Middle frontal gyrus (tissue), 1 donor: ENCODE data around the gene MARK2.
"Not testable (repeated sequence)": the region's sequence is repeated elsewhere in the genome, so short reads cannot be mapped to it uniquely, and the experiment has no call there.

Source experiments
- DNase-seq: peaks from one replicate; pipeline ENCODE4 v3.0.0-alpha.2; 2015; ENCODE audit warnings: low spot score; ENCODE audit errors: extremely low spot score

MARK2 gene

GRCh38 chr11:63838678-63839507 is at the start of gene MARK2:
Gene MARK2 (plus strand): TSS chr11:63839110. CDS start chr11:63839507, 397 bp downstream.
- peak; percentile 93 for DNase-seq

- no peak for DNase-seq
Measured at GRCh38 chr11:63791495-63792167, 47.3 kb upstream of the MARK2 start.

DNA sequence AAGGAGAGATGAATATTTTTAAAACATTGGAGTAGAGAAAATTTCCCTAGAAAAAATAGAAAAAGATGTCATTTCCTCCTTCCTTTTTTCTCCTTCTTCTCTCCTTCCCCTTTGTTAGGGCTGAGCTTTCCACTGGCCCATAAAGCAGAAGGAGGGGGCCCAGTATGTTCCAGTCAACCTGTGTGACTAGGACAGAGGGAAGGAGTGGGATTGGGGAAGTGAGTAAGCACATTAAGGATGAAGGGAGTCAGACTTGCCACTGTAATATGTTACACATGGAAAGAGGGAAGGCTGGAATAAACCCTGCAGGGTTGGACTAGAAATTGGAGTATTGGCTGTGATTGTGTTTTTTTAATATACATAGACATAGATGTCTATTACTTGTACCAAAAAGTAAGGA is 45.7 kb upstream of the MARK2 start:
- no peak for DNase-seq

- DNase-seq, result no peak
Measured at GRCh38 chr11:63795066-63795465, 43.8 kb upstream of the MARK2 start.

GRCh38 chr11:63800921-63801320 is 38.0 kb upstream of the MARK2 start:
- DNase-seq, result no peak

GRCh38 chr11:63802637-63803414 is 36.1 kb upstream of the MARK2 start:
- DNase-seq, result no peak

DNA sequence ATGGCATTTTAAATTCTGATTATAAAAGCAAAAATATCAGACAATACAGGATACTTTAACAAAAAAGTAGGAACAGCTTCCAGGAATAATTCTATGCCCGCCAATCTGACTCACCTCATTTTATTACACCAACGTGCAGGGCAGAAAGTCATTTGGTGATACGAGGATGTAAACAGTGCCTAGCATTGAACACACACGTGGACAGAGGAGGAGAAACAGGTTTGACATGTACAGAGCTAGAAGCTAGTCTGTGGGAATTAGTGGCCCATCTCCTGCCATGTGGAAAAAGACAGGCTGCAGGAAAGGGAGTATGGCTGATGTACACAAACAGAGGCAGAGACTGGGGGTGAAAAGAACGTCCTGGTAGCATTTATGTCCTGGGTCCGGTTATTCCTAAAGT is 34.7 kb upstream of the MARK2 start:
- no peak for DNase-seq

- no peak for DNase-seq
Measured at GRCh38 chr11:63805844-63806415, 33.0 kb upstream of the MARK2 start.

DNA sequence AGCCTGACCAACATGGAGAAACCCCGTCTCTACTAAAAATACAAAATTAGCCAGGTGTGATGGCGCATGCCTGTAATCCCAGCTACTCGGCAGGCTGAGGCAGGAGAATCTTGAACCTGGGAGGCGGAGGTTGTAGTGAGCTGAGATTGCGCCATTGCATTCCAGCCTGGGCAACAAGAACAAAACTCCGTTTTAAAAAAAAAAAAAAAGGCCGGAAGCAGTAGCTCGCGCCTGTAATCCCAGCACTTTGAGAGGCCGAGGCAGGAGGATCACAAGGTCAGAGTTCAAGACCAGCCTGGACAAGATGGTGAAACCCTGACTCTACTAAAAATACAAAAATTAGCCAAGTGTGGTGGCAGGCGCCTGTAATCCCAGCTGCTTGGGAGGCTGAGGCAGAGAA is 28.5 kb upstream of the MARK2 start:
- not testable (repeated sequence) for DNase-seq

- DNase-seq, result no peak
Measured at GRCh38 chr11:63811522-63811921, 27.4 kb upstream of the MARK2 start.

DNA sequence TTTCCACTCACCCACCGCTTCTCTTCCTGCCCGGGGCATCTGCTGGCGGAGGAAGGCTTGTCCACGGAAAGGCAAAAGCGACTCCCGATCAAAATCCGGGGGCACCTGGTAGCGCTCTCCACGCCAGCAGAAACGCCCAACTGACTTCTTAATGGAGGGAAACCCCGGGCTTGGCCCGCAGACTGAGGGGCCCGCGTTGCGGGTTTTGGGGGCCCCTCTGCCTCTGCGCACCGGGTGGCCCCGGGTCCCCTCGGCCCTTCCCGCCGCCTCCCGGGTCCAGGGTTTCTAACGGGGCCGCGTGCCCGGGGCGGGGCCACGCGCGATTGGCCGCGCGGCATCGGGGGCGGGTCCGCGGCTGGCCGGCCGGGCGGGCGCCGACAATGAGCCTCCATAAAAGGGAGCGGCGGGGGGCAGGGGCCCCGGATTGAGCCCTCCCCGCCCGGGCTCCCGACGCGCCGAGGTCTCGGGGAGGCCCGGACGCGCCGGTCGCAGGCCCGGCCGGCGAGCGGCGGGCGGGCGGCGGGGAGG is 25.8 kb upstream of the MARK2 start, which contains the start of gene SPINDOC:
SPINDOC (plus strand) TSS at position 422 of the 528 bp plus-strand sequence. CDS start 231 bp downstream, outside the sequence.
- peak; percentile 66 for DNase-seq

GRCh38 chr11:63813563-63814382 is 25.1 kb upstream of the MARK2 start:
- no peak for DNase-seq

DNA sequence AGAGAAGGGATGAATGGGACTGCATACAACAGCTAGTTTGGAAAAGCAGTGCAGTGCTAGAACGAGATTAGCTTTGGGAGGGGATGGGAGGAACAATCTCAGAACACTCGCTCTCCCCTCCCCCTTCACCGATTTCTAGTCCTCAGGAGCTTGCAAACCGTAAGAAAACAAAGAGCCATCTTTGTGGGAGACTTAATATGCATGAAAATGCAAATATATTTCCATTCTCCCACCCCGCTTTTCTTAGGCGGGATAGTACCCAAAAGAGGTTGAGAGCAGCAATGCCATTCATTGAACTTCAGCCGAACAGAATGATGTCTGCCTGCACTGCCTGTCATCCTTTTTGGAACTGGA is 24.6 kb upstream of the MARK2 start:
- DNase-seq, result no peak

DNA sequence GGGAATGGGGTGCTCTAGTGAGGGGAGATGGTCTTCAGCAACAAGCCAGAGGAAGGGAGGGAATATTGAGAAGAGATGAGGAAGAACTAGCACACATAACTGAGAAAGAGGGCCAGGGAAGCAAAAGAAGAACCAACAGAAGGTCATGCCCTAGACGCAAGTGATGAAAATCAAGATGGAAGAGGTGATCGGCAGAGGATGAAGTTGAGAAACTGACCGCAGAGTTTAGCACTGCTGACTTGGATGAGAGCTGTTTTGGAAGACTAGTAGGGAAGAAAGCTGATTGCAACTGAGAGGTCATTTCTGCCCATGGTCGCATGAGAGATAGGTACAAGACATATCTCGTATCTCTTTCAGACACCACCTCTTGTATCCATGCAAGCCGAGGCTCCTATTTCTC is 22.7 kb upstream of the MARK2 start:
- DNase-seq, result no peak

DNA sequence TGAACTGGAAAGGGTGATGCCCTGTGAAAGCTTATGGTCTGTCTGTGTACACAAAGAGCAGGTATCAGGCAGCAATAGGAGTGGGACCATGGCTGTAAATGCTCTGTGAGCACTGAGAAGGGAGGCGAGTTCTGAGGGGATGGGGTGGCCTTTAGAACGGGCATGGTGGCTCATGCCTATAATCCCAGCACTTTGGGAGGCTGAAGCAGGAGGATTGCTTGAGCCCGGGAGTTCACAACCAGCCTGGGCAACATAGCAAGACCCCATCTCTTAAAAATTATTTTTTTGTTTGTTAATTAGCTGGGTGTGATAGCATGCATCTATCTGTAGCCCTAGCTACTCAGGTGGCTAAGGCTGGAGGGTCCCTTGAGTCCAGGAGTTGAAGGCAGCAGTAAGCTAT is 22.2 kb upstream of the MARK2 start:
- no peak for DNase-seq

- no peak for DNase-seq
Measured at GRCh38 chr11:63817758-63818498, 21.0 kb upstream of the MARK2 start.

GRCh38 chr11:63818609-63819008 is 20.3 kb upstream of the MARK2 start:
- no peak for DNase-seq

DNA sequence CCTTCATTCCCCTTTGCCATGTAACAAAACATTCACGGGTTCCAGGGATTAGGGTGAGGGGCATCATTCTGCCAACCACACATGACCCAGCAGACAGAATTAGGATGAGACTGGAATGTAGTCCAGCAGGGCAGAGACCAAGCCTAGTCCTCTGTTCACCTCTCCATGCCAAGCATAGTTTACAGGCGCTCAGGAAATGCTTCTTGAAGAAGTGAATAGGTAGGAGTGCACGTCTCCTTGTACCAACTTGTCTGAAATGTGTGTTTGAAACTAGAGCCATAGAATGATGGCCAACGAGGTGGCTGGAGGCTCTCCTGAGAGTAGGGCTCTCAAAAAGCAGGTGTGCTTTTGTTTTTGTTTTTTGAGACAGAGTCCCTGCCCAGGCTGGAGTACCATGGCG is 17.5 kb upstream of the MARK2 start:
- no peak for DNase-seq

DNA sequence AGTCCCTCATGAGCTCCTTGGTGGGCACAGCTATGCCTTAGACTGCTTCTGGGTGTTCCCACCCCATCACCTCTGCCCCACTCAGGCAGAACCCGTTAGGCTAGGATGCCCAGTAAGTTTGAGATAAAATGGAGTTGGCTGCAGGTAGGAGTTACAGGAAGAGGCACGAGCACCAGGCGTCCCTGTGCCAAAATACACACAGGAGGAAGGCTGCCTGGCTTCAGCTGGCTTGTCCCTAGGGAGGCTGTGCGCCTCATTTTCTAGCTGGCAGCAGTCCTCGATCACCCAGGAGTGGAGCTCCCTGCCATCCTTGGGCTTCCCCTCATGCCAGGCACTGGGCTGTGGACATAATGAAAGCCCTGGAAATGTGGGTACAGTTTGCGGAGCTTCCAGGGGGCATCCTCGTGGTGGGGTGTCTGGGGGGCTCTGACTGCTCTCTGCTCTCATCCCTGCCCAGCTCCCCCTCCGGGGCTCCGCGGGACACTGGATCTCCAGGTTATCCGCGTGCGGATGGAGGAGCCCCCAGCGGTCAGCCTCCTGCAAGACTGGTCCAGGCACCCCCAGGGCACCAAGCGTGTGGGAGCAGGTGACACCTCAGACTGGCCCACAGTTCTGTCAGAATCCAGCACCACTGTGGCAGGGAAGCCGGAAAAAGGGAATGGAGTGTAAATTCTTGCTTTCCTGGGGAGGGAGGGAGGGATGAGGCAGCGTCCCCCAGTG is 12.3 kb upstream of the MARK2 start:
- no peak for DNase-seq
